CD4-positive, alpha-beta T cell treated with Interleukin-4 for 1 hour (primary cell): ENCODE data around the gene SLC10A3.

ENCODE experiments used
- DNase-seq, 2 donors: peaks; one replicate each; pipeline ENCODE4 v3.0.0-alpha.2; 2020 to 2022

The SLC10A3 gene

DNA sequence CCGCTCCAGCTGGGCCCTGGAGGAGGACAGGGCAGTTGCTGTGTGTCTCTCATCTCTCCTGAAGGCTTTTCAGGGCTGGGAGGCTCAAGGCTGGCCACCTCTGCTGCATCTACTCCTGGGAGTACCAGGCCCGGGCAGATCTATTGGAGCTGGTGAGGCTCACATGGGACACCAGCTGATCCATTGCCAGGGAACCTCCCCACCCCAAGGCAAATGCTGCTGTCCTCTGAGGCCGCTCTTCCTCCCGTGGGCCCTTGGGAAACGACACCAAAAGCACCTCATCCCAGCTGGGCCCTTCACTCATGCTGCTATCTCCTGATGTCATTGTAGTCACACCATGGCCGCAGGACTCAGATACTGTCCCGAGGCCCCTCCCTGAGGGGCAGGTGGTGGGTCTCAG, 7.6 kb downstream of the SLC10A3 start:
- DNase-seq, result no peak

DNA sequence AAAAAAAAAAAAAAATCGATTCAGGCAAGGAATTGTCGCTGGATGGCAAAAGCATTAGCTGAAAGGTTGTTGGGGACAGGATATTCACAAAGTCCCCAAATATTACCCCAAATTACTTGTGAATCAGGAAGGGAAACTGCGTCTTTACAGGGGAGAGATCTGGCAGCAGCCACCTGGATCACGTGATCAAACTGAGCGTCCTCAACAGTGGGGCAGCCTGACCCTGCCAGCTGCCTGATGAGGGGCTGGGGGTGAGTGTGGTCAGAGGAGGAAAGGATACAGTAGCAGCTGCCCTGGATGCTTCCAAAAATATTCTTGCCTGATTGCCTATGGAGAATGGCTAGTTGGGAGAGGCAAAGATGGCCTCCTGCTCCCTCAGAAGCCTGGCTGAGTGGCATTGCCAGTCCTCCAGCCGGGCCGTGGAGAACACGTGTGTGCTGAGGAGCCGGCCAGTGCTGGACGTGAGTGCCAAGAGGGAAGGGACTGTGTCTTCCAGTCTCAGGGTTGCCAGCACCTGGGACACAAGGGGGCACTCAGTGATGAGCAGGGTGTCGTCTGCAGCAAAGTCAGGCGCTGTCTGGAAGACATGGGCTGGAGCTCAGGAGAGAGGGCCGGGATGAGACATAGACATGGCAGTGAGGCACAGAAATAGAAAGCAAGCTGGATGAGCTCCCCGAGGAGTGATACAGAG, 8.4 kb downstream of the SLC10A3 start:
- DNase-seq, result no peak

DNA sequence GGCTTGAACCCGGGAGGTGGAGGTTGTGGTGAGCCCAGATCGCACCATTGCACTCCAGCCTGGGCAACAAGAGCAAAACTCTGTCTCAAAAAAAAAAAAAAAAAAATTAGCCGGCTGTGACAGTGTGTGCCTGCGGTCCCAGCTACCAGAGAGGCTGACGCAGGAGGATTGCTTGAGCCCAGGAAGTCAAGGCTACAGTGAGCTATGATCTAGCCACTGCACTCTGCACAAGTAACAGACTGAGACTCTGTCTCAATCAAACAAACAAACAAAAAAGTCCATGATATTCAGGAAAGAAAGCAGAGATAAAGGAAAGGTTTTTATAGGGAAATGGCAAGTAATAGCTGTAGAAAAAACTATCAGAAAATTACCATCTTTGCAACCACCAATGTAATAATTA, 9.2 kb downstream of the SLC10A3 start:
- DNase-seq, result no peak

DNA sequence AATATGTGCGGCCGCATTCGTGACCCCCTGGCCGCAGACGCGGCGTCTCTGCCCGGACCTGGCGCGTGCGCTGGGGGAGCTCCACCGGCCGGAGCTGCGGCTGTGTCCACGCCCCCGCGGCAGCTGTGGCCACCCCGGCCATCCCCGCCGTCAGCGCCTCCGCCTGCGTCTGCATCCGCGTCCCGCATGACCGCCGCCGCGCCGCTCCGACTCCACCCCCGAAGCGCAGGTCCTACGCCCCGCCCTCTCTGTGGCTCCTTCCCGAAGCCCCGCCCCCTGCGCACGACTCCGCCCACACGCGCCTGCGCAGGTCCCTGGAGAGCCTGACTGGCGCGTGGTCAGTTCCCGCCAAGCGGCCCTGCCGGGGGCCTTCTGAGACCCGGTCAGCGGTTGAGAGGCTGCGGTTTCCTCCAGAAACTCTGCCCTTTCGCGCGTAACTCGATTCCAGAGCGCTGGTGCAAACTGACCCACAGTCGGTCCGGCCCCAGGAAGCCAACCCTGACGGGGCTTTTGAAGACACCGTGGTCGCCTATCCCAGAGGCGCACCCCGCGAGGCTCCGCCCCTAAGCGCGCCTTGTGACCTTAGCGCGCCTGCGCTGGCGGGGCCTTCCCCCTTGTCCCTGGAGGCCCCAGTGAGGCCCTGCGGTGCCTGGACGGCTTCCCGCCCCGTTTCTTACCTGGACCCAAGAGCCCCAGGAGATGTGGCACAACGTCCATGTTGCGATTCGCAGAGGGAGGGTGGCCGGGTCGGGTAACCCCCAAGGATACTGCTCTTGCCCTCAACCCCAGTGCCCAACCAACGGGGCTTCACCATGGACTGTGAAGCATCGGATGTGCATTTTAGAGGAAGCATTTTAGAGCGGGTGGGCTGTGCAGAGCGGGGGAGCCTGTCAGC, 11.5 kb downstream of the SLC10A3 start, which contains the start of gene LAGE3:
LAGE3 (minus strand) TSS at position 554 of the 895 bp plus-strand sequence; CDS start at position 188, 366 bp downstream.
- peak; percentile 92 to 94 for DNase-seq

DNA sequence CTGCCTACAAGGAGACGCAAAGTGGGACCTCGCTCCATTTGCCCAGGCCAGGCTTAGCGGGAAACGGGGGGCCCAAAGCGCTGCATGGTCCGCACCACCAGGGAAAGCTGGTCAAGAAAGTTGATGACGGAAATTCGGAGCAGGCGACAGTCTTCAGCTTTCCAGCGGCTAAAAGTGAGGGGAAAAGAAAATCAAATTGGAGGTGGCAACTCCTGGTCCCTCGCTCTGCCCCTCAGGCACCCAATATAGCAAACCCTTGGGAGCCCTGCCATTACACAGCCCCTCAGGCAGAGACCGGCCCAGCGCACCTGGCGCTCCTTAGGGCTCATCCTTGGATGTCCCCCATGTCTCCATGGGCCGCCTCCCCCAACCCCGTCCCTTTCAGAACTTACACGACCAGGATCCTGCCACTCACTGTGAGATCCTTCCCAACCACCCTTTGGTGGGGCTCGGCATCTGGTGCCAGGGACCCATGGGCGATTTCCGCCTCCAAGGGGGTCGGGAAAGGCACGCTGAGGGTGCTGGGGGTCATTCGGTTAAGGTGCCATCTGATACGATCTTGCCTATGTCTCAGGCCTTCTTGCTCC, 12.4 kb downstream of the SLC10A3 start:
- no peak for DNase-seq

DNA sequence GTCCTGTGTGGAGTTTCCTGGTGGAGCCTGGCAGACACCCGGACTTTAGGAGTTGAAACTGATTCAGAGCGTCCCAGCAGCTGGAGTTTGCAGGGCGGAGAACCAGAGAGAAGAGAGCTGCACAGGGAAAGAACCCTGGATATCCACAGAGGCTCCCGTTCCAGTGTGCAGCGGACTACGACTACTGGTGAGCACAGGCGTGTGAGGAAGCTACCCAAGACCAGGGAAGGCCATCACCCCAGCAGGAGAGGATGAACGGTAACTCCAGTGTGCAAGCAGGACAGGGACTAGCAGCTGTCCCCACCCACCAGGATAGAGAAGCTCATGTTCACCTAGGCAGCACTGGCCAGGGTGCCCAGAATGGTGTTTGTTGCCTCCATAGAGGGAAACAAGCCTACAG, 13.6 kb downstream of the SLC10A3 start:
- DNase-seq, result no peak

DNA sequence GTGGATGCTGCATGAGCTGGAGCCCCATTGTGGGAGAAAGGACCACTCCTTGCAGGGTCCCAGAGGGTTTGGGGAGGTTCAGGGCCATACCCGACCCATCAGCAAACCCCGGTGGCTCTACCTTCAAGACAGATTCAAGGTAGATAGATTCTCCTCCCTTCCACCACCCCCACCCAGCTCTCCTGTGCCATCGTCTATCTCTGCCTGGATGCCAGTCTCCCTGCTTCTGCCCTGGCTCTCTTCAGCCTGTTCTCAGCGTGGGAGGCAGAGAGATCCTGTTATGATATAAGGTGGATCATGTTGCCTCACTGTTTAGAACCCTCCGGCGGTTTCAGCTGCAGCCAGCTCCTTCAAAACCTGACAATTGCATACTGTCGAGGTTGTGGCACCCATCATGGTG, 16.7 kb downstream of the SLC10A3 start:
- DNase-seq, result no peak

DNA sequence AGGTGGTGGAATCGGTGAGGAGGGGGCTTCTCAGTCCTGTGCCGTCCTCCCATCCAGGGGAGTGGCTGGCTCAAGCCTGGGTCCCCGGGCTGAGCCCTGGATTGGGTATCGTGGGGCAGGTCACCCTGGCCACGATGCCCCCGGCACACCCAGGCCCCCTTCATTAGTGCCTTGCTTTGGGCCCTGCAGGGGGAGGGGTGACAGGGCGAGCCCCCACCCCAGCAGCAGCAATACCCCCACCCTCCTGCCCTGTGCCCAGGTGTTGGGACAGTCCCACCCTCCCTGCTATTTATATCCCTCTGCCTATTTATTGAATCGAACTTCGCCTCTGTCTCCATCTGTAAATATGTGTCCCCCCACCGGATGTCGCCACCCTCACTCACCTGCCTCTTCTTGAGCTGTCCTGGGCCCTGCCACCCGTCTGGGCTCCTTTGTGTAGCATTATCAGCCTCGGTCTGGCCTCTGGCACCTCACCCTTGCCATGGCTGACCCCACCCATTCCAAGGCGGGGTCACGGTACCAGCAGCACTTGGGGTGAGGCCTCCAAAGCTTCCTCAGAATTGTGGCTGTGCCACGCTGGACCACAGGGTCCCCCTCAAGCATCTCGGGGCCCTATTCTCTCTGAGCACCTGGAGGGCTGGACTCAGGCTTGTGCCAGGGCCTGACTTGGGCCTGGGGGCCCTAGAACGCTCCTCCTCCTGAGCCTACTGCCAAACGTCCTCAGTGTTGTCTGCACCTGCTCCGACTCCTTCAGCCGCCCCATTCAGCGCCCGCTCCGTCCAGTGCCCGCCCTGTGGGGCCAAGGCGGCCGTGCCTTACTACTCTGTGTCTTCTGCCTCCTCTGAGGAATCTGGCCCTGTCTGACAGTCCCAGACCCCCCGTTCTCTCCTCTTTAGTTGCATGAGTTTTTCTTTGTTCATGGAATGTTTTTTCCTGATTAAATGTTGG, 17.5 kb downstream of the SLC10A3 start:
- DNase-seq, result no peak

DNA sequence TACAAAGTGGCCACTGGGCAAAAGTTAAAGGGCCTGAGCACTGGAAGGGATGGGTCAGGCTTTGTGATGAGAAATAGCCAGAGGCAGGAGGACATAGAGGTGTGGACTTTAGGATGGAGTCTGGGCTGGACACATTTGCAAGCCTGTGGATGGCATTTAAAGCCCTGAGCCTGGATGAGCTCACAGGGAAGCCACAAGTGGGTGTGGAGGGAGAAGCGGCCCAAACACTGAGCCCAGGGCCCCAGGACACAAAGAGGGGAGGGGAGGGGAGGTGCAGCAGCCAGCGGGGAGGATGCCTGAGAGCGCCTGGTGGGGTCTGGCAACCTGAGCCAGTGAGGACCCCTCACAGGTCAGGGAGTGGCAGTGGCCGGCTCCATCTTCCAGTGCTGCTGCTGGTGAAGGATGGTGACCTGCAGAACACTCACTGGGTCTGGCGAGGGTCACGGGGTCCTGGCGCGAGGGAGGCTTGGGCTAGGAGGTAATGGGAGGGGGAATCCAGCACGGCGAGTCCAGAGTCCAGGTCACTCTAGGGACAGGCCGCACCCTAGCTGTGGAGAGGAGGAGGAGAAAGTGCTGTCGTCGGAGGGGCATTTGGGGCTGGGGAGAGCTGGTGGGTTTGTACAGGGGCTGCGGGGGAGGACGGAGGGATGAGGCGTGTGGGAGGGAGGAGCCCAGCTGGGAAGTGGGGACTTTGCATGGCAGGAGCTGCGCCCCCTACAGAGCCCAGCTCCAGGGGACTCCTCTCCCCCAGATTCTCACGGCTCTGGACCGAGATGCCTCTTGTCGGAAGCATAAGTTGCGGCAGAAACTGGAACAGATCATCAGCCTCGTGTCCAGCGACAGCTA, 18.4 kb downstream of the SLC10A3 start:
- DNase-seq, result no peak

DNA sequence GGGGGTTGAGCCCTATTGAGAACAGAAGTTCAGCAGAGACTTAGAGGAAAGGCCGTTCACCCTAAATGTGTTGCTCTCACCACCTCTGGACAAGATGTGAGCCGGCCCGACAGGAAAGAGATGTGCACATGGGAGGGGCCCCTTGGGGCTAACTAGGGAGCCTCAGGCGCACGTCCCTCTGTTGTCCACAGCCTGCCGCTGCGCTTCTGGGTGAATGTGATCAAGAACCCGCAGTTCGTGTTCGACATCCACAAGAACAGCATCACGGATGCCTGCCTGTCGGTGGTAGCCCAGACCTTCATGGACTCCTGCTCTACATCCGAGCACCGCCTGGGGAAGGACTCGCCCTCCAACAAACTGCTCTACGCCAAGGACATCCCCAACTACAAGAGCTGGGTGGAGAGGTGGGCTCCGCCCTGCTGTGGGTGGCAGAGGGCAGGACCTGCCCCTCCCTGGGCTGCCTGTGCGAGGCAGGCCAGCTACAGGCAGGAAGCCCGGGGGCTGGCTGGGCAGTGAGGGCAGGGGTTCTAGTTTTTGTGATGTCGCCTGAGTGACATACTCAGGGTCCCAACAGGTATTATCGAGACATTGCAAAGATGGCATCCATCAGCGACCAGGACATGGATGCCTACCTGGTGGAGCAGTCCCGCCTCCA, 19.4 kb downstream of the SLC10A3 start:
- no peak for DNase-seq

DNA sequence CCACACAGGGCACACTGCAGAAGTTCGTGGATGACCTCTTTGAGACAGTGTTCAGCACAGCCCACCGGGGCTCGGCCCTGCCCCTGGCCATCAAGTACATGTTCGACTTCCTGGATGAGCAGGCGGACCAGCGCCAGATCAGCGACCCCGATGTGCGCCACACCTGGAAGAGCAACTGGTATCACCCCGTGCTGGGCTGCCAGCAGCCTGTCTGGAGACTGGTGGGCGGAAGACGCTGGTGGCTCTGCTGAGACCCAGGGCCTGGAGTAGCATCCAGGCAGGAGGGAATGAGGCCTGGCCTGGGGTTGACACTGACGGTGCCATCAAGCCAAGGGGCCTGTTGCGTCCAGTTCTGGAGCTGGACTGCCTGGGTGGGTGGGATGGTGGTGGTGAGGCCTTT, 20.0 kb downstream of the SLC10A3 start:
- DNase-seq, result no peak

DNA sequence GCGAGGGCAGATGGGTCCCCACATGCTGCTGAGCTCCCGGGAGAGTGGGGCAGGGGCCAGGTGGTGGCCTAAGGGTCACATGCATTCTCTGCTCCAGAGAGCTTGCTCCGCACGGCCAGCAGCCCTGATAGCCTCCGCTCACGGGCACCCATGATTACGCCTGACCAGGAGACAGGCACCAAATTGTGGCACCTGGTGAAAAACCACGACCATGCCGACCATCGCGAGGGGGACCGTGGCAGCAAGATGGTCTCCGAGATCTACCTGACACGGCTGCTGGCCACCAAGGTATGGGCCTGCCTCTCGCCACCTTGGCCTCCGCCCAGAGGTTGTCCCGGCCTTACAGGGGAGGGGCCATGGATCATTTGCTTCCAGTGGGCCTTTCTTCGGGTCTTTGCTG, 20.5 kb downstream of the SLC10A3 start:
- DNase-seq, result no peak

DNA sequence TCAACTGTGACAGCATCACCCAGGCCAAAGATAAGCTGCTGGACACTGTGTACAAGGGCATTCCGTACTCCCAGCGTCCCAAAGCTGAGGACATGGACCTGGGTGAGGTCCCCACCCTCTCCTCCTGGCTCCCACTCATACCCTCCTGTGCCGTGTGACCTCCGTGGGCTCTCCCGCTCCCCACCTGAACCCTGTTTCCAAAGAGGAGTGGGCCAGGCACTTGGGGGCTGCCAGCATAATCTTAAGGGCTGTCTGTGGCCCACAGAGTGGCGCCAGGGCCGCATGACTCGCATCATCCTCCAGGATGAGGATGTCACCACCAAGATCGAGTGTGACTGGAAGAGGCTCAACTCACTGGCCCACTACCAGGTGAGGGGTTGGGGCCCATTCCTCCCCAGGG, 21.3 kb downstream of the SLC10A3 start:
- DNase-seq, result no peak

DNA sequence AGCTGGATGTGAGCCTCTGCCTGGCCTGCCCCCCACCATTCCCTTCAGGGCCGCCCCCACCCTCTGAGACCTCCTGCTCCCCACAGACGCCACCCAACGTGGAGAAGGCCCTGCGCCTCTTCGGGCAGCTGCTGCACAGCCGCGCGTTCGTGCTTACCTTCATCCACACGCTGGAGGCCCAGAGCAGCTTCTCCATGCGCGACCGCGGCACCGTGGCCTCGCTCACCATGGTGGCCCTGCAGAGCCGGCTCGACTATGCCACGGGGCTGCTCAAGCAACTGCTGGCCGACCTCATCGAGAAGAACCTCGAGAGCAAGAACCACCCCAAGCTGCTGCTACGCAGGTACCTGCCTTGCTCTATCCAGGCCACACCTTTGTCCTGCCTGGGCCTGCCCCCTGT, 22.2 kb downstream of the SLC10A3 start:
- DNase-seq, result no peak

DNA sequence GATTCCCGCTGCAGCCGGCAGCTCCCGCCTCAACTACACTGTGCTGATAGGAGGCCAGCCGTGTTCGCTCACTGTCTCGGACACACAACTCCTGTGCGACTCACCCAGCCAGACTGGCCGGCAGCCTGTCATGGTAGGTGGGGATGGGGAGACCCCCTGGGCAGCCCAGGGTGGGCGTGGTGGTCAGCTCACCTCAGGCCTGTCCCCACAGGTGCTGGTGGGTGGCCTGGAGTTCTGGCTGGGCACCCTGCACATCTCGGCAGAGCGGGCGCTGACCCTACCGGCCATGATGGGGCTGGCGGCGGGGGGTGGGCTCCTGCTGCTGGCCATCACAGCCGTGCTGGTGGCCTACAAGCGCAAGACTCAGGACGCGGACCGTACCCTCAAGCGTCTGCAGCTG, 22.9 kb downstream of the SLC10A3 start:
- no peak for DNase-seq

DNA sequence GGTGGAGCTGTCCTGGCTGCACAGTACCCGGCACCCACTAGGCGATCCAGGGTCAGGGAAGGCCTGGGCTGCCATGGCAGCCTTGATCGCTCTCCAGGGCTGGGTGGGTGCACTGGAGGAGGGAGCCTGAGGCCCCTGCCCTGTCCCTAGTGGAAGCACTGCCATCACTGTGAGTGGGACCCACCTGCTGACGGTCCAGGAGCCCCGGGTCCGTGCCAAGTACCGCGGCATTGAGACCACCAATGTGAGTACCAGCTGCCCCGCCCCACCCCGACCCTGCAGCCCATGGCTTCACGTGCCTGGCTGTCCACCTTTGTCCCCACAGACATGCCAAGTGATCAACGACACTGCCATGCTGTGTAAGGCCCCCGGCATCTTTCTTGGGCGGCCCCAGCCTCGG, 23.5 kb downstream of the SLC10A3 start:
- DNase-seq, result no peak

DNA sequence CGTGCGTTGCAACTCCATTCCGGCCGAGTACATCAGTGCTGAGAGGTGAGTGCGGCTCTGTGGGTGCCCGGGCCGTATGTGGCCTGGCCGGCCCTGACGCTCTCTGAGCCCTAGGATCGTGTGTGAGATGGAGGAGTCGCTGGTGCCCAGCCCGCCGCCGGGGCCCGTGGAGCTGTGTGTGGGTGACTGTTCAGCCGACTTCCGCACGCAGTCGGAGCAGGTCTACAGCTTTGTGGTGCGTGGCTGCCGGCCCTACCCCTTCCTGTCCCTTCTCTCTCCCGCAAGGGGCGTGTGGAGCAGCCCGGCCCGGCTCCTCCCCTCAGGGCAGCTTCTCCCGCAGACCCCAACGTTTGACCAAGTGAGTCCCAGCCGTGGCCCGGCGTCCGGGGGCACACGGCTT, 24.4 kb downstream of the SLC10A3 start:
- no peak for DNase-seq

DNA sequence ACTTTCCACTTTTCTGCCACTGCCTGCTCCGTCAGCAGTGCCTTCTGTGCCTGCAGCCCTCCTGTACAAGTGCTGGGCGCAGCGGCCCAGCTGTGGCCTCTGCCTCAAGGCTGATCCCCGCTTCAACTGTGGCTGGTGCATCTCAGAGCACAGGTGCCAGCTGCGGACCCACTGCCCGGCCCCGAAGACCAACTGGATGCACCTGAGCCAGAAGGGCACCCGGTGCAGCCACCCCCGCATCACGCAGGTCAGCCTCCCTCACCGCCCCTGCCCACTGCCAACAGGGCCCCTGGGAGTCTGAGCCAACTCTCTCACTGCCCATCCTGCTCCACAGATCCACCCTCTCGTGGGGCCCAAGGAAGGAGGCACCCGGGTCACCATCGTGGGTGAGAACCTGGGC, 24.8 kb downstream of the SLC10A3 start:
- no peak for DNase-seq

DNA sequence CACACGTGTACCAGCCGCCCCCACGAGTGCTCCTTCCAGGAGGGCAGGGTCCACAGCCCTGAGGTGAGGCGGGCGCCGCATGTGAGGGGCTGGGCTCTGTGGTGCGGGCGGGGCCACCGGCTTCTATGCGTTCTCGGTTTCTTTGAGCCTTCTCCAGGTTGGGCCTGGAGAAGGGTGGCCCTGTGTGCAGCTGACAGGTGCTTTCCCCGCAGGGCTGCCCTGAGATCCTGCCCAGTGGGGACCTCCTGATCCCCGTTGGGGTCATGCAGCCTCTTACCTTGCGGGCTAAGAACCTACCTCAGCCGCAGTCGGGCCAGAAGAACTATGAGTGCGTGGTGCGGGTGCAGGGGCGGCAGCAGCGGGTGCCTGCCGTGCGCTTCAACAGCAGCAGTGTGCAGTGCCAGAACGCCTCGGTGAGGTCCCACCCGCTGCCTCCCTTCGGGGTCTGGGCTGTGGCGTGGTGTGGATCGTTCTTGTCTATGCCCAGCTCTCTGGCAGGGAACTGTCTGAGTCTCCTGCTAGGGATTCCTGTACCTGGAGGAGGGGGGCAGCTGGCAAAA, 25.5 kb downstream of the SLC10A3 start:
- DNase-seq, result no peak

DNA sequence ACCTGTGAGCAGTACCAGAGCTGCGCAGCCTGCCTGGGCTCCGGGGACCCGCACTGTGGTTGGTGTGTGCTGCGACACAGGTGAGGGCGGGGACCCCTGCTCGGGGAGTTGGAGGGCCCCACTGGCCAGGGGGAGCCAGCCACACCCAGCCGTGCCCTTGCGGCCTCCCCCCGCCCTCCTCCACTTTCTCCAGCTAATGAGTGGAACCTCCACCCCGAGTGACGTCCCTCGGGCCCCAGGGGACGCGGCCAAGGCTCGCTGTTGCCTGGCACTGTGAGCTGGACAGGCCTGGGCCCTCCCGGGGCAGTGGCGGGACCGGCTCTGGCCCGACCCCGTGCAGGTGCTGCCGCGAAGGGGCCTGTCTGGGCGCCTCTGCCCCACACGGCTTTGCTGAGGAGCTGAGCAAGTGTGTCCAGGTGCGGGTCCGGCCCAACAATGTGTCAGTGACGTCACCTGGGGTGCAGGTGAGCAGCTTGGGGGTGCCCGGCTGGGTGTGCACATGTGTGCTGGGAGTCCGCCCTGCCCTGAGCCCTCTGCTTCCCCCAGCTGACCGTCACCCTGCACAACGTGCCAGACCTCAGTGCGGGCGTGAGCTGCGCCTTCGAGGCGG, 26.7 kb downstream of the SLC10A3 start:
- no peak for DNase-seq
